HCT116 (cell line): ENCODE data around the gene PPID. TPM values are rescaled to one million over a fixed set of nuclear protein-coding genes. Genes with fewer than 3 reads are reported as not detected.

Experiments used
- ATAC-seq: fragments of 200-7000 bp; cut with Tn5 transposase; 2 replicates; pipeline ENCODE4 v1.9.1; 2020; ENCODE audit warnings: mild to moderate bottlenecking, moderate library complexity
- BruUV-seq: library from RNA; stranded (reverse); fragments of 400-500 nt; replicated peaks from 2 replicates; lab custom pipeline; 2021; lab: Mats Ljungman, UMichigan
- CTCF ChIA-PET: fragments of 300-600 bp; sonication (Branson Sonifier 250); formaldehyde crosslinking; loops from one replicate; lab custom pipeline; 2021; ENCODE audit warnings: antibody characterized with exemption; lab: Charles Lee
- POLR2A ChIA-PET: fragments of 300-600, 350-600 bp; sonication (Branson Sonifier 250); formaldehyde crosslinking; loops from one replicate; lab custom pipeline; 2021; ENCODE audit warnings: antibody characterized with exemption; lab: Charles Lee
- RAD21 ChIA-PET, 2 experiments: fragments of 300-600 bp; sonication (Branson Sonifier 250); formaldehyde crosslinking; loops; one replicate each; lab custom pipeline; 2023; ENCODE audit warnings: low total read pairs in 2 of 2; ENCODE audit not compliant: uncharacterized antibody in 2 of 2, unreplicated experiment in 2 of 2, low non-redundant PET in 1 of 2; lab: Charles Lee
- DNase-seq: peaks from one replicate; pipeline ENCODE4 v3.0.0-alpha.2; 2010; ENCODE audit warnings: low read depth, low spot score
- H2AFZ ChIP-seq: fragments of 200-600 bp; shearing (Covaris generic), sonication (generic); 2 replicates; pipeline ENCODE4 v1.6.1; 2017; ENCODE audit warnings: low read depth, mixed run types, mixed read lengths, antibody characterized with exemption, low read length; ENCODE audit not compliant: poor library complexity, severe bottlenecking
- H3K27ac ChIP-seq: 2 replicates; pipeline ENCODE4 v1.5.1; 2012; ENCODE audit warnings: low read depth, low read length
- H3K27me3 ChIP-seq: fragments of 200-600 bp; sonication (generic); 2 replicates; pipeline ENCODE4 v1.6.1; 2016; ENCODE audit warnings: mixed run types, low read length, mixed read lengths; ENCODE audit not compliant: insufficient read depth
- H3K36me3 ChIP-seq, 2 experiments: fragments of 200-500 bp in 1 of 2; fragments of 200-600 bp in 1 of 2; sonication (Bioruptor generic) in 1 of 2; sonication (generic) in 1 of 2; 2 replicates each; pipeline versions ENCODE4 v1.5.1 to v1.6.1; 2014 to 2016; ENCODE audit warnings: low read length in 2 of 2, inconsistent platforms in 1 of 2, mixed read lengths in 1 of 2, mixed run types in 1 of 2; ENCODE audit not compliant: insufficient read depth in 2 of 2, control insufficient read depth in 1 of 2
- H3K4me1 ChIP-seq, 2 experiments: fragments of 200-600 bp in 1 of 2; sonication (generic) in 1 of 2; 2 replicates each; pipeline versions ENCODE4 v1.5.1 to v1.6.1; 2012 to 2017; ENCODE audit warnings: low read length in 2 of 2, inconsistent platforms in 1 of 2, mild to moderate bottlenecking in 1 of 2, mixed read lengths in 1 of 2, mixed run types in 1 of 2, moderate library complexity in 1 of 2; ENCODE audit not compliant: insufficient read depth in 2 of 2, control insufficient read depth in 1 of 2
- H3K4me2 ChIP-seq: fragments of 200-600 bp; sonication (generic); 2 replicates; pipeline ENCODE4 v1.6.1; 2017; ENCODE audit warnings: mixed run types, low read length, mixed read lengths
- H3K4me3 ChIP-seq, 2 experiments: fragments of 200-600 bp in 1 of 2; sonication (generic) in 1 of 2; replicated peaks in 1 of 2; 2 replicates each; pipeline ENCODE4 v1.5.1; 2011 to 2016; ENCODE audit warnings: low read length in 2 of 2, control low read depth in 1 of 2, low read depth in 1 of 2, mild to moderate bottlenecking in 1 of 2, mixed read lengths in 1 of 2, mixed run types in 1 of 2
- H3K79me2 ChIP-seq: fragments of 200-600 bp; sonication (generic); 2 replicates; pipeline ENCODE4 v1.6.1; 2017; ENCODE audit warnings: mild to moderate bottlenecking, mixed run types, low read length, moderate library complexity, mixed read lengths; ENCODE audit not compliant: insufficient read depth
- H3K9ac ChIP-seq: fragments of 200-600 bp; sonication (generic); 2 replicates; pipeline ENCODE4 v1.6.1; 2016; ENCODE audit warnings: low read length, mixed read lengths
- H3K9me2 ChIP-seq: fragments of 200-600 bp; sonication (generic), shearing (Covaris generic); 2 replicates; pipeline ENCODE4 v1.6.1; 2017; ENCODE audit warnings: mixed run types, mild to moderate bottlenecking, moderate library complexity; ENCODE audit not compliant: insufficient read depth
- H3K9me3 ChIP-seq, 2 experiments: fragments of 200-500 bp in 1 of 2; fragments of 200-600 bp in 1 of 2; sonication (Bioruptor generic) in 1 of 2; sonication (generic) in 1 of 2; 2 replicates each; pipeline ENCODE4 v1.6.1; 2014 to 2017; ENCODE audit warnings: low read length in 2 of 2, mixed read lengths in 2 of 2, inconsistent platforms in 1 of 2, low read depth in 1 of 2, mild to moderate bottlenecking in 1 of 2, mixed run types in 1 of 2, moderate library complexity in 1 of 2; ENCODE audit not compliant: control insufficient read depth in 1 of 2, insufficient read depth in 1 of 2
- H4K20me1 ChIP-seq: fragments of 200-600 bp; sonication (generic), shearing (Covaris generic); 2 replicates; pipeline ENCODE4 v1.6.1; 2017; ENCODE audit warnings: mixed run types, mild to moderate bottlenecking, moderate library complexity; ENCODE audit not compliant: insufficient read depth
- CEBPB ChIP-seq: IDR thresholded peaks from 2 replicates; pipeline ENCODE4 v1.6.1; 2012; ENCODE audit warnings: low read depth
- CTCF ChIP-seq, 3 experiments: fragments of 200-600 bp in 1 of 3; sonication (generic) in 1 of 3; IDR thresholded peaks in 2 of 3; conservative IDR thresholded peaks in 1 of 3; 2 replicates each; pipeline ENCODE4 v1.5.1; 2012 to 2017; ENCODE audit warnings: low read depth in 2 of 3, low read length in 2 of 3, antibody characterized with exemption in 1 of 3, borderline replicate concordance in 1 of 3, control low read depth in 1 of 3, mild to moderate bottlenecking in 1 of 3, mixed read lengths in 1 of 3, mixed run types in 1 of 3, moderate library complexity in 1 of 3; ENCODE audit not compliant: insufficient read depth in 1 of 3
- ELF1 ChIP-seq: IDR thresholded peaks from 2 replicates; pipeline ENCODE4 v1.6.1; 2012; ENCODE audit warnings: low read depth, borderline replicate concordance
- EZH2 ChIP-seq: fragments of 200-600 bp; sonication (generic); IDR thresholded peaks from 2 replicates; pipeline ENCODE4 v1.6.1; 2017; ENCODE audit warnings: antibody characterized with exemption, mixed run types
- EZH2phosphoT487 ChIP-seq: fragments of 200-600 bp; IDR thresholded peaks from 2 replicates; pipeline ENCODE4 v1.6.1; 2018; ENCODE audit warnings: antibody characterized with exemption, borderline replicate concordance
- JUND ChIP-seq: IDR thresholded peaks from 2 replicates; pipeline ENCODE4 v1.6.1; 2012
- SP1 ChIP-seq: IDR thresholded peaks from 2 replicates; pipeline ENCODE4 v1.6.1; 2012; ENCODE audit warnings: low read depth
- SRF ChIP-seq: IDR thresholded peaks from 2 replicates; pipeline ENCODE4 v1.6.1; 2012; ENCODE audit warnings: low read depth
- ZNF274 ChIP-seq: fragments of 200-500 bp; sonication (Bioruptor generic); IDR thresholded peaks from 2 replicates; pipeline ENCODE4 v1.6.1; 2014; ENCODE audit warnings: mild to moderate bottlenecking, low read depth, low read length, inconsistent platforms
- intact Hi-C: fragments of 100-400 bp; cut with micrococcal nuclease; formaldehyde crosslinking; loops from 2 replicates; pipeline ENCODE4 v1.10.0; 2022
- total RNA-seq: library from RNA; stranded (reverse); gene quantifications from one replicate; pipeline ENCODE4 v1.2.1, GENCODE V29; 2021; ENCODE audit not compliant: unreplicated experiment

The PPID gene
- total RNA-seq, 1 experiment from 2014 or later: 48.2 TPM

GRCh38 chr4:158722917-158723793 lies at the start of gene PPID (continued):
- TF ChIP-seq ZNF274: no peak
- no peak for TF ChIP-seq CEBPB
- no peak for TF ChIP-seq CTCF (IDR thresholded peaks at IDR 0.05 in 2 of 3, conservative IDR thresholded peaks at IDR 0.05 in 1 of 3; ENCODE audit: borderline replicate concordance in 1 of 3, insufficient read depth in 1 of 3, low read depth in 2 of 3, low read length in 2 of 3)
- no peak; the same call in 1 of the 2 replicates for TF ChIP-seq JUND

- H3K9me2 ChIP-seq: no peaks in the 10 kb centered on the region
- no peak overlapping the region for H2AFZ ChIP-seq
- RAD21 ChIA-PET: no interaction called here
- peaks cover 4 to 24% of the 10 kb centered on the region in 2 experiments; a peak in 3 of 4 replicates for H3K4me1 ChIP-seq
- H3K4me2 ChIP-seq: no peak overlapping the region
- TF ChIP-seq SRF (no peak), ZNF274 (no peak), EZH2phosphoT487 (no peak), EZH2 (no peak), ELF1 (no peak), SP1 (no peak)
- H3K27me3 ChIP-seq: no peaks in the 10 kb centered on the region
- H4K20me1 ChIP-seq: no peaks in the 10 kb centered on the region
- BruUV-seq: no TSS peak
- H3K36me3 ChIP-seq: no peaks in the 10 kb centered on the region
- CTCF ChIA-PET: no interaction called here
- no peaks in the 10 kb centered on the region; the same call in 1 of the 2 replicates for H3K79me2 ChIP-seq
- H3K9ac ChIP-seq: no peak overlapping the region
- no peak for ATAC-seq
- POLR2A ChIA-PET: no interaction called here
- no peak overlapping the region for H3K27ac ChIP-seq
- no peak overlapping the region for H3K4me3 ChIP-seq
- H3K9me3 ChIP-seq: no peaks in the 10 kb centered on the region
- DNase-seq: no peak
- intact Hi-C loops: no loop called here
Observed at GRCh38 chr4:158771776-158772175, 48.6 kb upstream of the PPID start.
